CD4-positive, CD25-positive, alpha-beta regulatory T cell (primary cell): ENCODE measurements around the gene REG4. TPM values are rescaled to one million over a fixed set of nuclear protein-coding genes. Genes with fewer than 3 reads are reported as not detected.

Experiments used
- ATAC-seq, 2 donors: fragments of 150-1000 bp; cut with Tn5 transposase; one replicate each; pipeline ENCODE4 v1.10.0; 2021; ENCODE audit warnings: low read depth in 2 of 2, moderate number of reproducible peaks in 2 of 2, moderate library complexity in 1 of 2
- DNase-seq, 3 donors: peaks; one replicate each; pipeline versions ENCODE4 v3.0.0 to v3.0.0-alpha.2; 2012 to 2022; ENCODE audit warnings: mixed read lengths in 1 of 3
- H3K27ac ChIP-seq: one replicate; pipeline ENCODE4 v1.7.0; 2013; ENCODE audit warnings: mild to moderate bottlenecking, low read length; ENCODE audit not compliant: insufficient read depth, poor library complexity, severe bottlenecking
- H3K27me3 ChIP-seq: one replicate; pipeline ENCODE4 v1.7.0; 2013; ENCODE audit warnings: low read length; ENCODE audit not compliant: control insufficient read depth, insufficient read depth
- H3K36me3 ChIP-seq: one replicate; pipeline ENCODE4 v1.7.0; 2013; ENCODE audit warnings: mild to moderate bottlenecking, low read length, moderate library complexity; ENCODE audit not compliant: control insufficient read depth, insufficient read depth
- H3K4me1 ChIP-seq: 2 replicates; pipeline ENCODE4 v1.7.0; 2013; ENCODE audit warnings: mild to moderate bottlenecking, low read length; ENCODE audit not compliant: insufficient read depth, control insufficient read depth, poor library complexity, severe bottlenecking
- H3K4me3 ChIP-seq: one replicate; pipeline ENCODE4 v1.7.0; 2013; ENCODE audit warnings: low read depth, mild to moderate bottlenecking, low read length, moderate library complexity
- H3K9me3 ChIP-seq, 2 experiments: 1 replicate in 1 of 2; 2 replicates in 1 of 2; pipeline ENCODE4 v1.7.0; 2013; ENCODE audit warnings: low read length in 2 of 2, mild to moderate bottlenecking in 1 of 2, moderate library complexity in 1 of 2; ENCODE audit not compliant: control insufficient read depth in 2 of 2
- H3K27ac Mint-ChIP-seq, 3 donors: one replicate each; pipeline ENCODE4 v1.8.0; 2020 to 2022; ENCODE audit warnings: mild to moderate bottlenecking in 3 of 3, mixed read lengths in 3 of 3, moderate library complexity in 2 of 3
- H3K27me3 Mint-ChIP-seq: one replicate; pipeline ENCODE4 v1.8.0; 2022; ENCODE audit warnings: mild to moderate bottlenecking, mixed read lengths
- H3K36me3 Mint-ChIP-seq: one replicate; pipeline ENCODE4 v1.8.0; 2020; ENCODE audit warnings: mixed read lengths
- H3K4me1 Mint-ChIP-seq, 4 donors: one replicate each; pipeline ENCODE4 v1.8.0; 2020 to 2022; ENCODE audit warnings: mixed read lengths in 4 of 4, mild to moderate bottlenecking in 1 of 4
- H3K4me3 Mint-ChIP-seq, 4 donors: one replicate each; pipeline ENCODE4 v1.8.0; 2020 to 2022; ENCODE audit warnings: mild to moderate bottlenecking in 4 of 4, mixed read lengths in 4 of 4, moderate library complexity in 3 of 4
- H3K9me3 Mint-ChIP-seq, 7 donors: one replicate each; pipeline ENCODE4 v1.8.0; 2020 to 2022; ENCODE audit warnings: mixed read lengths in 7 of 7, mild to moderate bottlenecking in 3 of 7, moderate library complexity in 2 of 7
- polyA plus RNA-seq, 4 donors: library from polyadenylated mRNA; unstranded; fragments of 300-500 nt; fragmentation: Illumina TruSeq; gene quantifications; one replicate each; pipeline ENCODE4 v1.2.3, GENCODE V29; 2021
- total RNA-seq: library from RNA; stranded (reverse); gene quantifications from one replicate; pipeline ENCODE4 v1.2.3, GENCODE V29; 2022

REG4 gene
- total and polyA plus RNA-seq, 5 donors from 2014 or later: 0.41 to 1.5 TPM; not detected in 3

DNA sequence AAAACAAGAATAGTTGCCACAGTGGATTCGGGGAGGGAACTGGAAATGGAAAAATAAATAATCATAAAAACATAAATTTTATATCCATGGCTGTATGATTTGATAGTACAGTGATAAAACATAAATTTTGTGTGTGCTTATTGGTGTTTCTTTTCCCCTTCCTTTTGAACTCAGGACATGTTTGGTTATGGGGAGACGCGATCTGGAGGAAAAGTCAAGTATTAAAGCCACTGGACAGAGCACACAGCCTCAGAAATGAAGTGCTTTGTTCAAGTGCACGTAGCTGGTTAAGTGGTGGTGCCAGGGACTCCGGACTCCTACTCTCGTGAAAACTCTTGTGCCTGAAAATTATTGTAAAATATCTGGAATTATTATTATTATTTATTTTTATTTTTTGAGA is 32.9 kb downstream of the REG4 start:
- ATAC-seq: no peak
- Histone ChIP-seq H3K36me3 (no peaks in the 10 kb centered on the region), H3K27me3 (peaks cover 11% of the 10 kb centered on the region), H3K9me3 (no peaks in the 10 kb centered on the region), H3K27ac (no peak overlapping the region), H3K4me1 (no peaks in the 10 kb centered on the region), H3K4me3 (no peak overlapping the region)
- Mint-ChIP-seq H3K27me3 (peaks cover 13% of the 10 kb centered on the region), H3K36me3 (no peaks in the 10 kb centered on the region), H3K9me3 (peaks cover 0 to 4% (median 0%) of the 10 kb centered on the region in 7 donors), H3K4me1 (no peaks in the 10 kb centered on the region), H3K27ac (no peak overlapping the region), H3K4me3 (no peak overlapping the region)
- no peak for DNase-seq

DNA sequence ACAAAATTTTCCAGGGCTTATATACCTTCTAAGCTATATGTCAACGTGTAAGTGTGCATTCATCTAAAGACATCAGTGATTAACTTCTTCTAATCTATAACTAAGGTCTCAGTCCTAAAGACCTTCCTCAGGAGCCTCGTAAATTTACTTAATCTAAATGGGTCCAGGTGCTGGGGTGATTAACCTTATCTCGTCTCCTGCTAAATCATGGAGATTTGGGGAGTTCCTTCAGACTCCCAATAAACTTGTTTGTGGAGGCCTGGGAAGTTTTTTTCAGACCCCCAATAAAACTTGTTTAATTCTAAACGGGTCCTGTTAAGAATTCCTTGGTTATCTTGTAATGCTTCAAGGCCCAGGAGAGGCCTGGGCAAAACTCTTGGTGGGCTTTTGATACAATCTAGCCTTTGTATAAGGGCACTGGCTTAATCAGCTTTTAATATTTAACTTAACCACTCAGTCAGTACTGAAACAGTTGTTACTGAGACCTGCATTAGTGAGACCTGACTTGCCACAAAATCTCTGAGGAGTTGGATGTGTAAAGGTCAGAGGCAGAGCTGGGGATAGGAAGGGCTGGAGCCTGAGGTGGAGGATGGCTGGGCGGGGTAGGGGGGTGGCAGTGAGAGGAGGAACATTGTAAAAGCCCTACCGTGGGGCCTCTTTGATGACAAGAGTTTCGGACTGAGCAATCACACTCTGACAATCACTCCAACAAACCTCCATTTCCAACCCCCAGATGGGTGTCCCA is 36.3 kb downstream of the REG4 start:
- Histone ChIP-seq H3K9me3 (no peaks in the 10 kb centered on the region), H3K27ac (no peak overlapping the region), H3K36me3 (no peaks in the 10 kb centered on the region), H3K4me3 (no peak overlapping the region), H3K27me3 (peaks cover 24% of the 10 kb centered on the region), H3K4me1 (no peaks in the 10 kb centered on the region)
- Mint-ChIP-seq H3K27me3 (peaks cover 4% of the 10 kb centered on the region), H3K27ac (no peak overlapping the region), H3K4me3 (no peak overlapping the region), H3K4me1 (no peaks in the 10 kb centered on the region), H3K36me3 (no peaks in the 10 kb centered on the region), H3K9me3 (peaks cover 0 to 2% (median 0%) of the 10 kb centered on the region in 7 donors)
- ATAC-seq: no peak
- no peak for DNase-seq

- ATAC-seq: no peak
- Mint-ChIP-seq H3K9me3 (peaks cover 0 to 2% (median 0%) of the 10 kb centered on the region in 7 donors), H3K4me3 (no peak overlapping the region)
Observed at GRCh38 chr1:119773711-119774241, 37.5 kb downstream of the REG4 start.

DNA sequence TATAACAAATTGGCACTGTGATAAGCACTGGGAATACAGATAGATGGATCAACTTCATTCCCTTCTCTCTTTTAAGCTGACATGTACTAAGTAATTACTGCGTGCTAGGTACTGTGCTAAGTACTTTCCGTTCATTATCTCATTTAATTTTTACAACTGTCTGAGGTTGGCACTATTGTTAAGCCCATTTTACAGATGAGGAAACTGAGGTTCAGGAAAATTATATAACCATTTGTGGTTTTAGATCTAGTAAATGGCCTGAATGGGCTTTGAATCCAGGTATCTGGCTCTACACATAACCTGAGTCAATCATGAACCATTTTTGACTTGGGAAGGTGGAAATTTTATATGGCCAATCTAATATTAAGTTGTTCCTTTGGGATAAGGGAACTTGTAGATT is 39.0 kb downstream of the REG4 start:
- Histone ChIP-seq H3K27ac (no peak overlapping the region), H3K27me3 (peaks cover 27% of the 10 kb centered on the region), H3K4me1 (no peaks in the 10 kb centered on the region), H3K36me3 (no peaks in the 10 kb centered on the region), H3K9me3 (no peaks in the 10 kb centered on the region), H3K4me3 (no peak overlapping the region)
- H3K27me3 Mint-ChIP-seq: peaks cover 4% of the 10 kb centered on the region
- no peak overlapping the region for H3K27ac Mint-ChIP-seq
- H3K9me3 Mint-ChIP-seq: peaks cover 0 to 2% (median 0%) of the 10 kb centered on the region in 7 donors
- no peak overlapping the region for H3K4me3 Mint-ChIP-seq
- DNase-seq (no peak), ATAC-seq (no peak)
- H3K4me1 Mint-ChIP-seq: no peaks in the 10 kb centered on the region
- no peaks in the 10 kb centered on the region for H3K36me3 Mint-ChIP-seq

More at GRCh38 chr1:119773711-119774241, 37.5 kb downstream of the REG4 start:
- H3K9me3 ChIP-seq: no peaks in the 10 kb centered on the region
- Mint-ChIP-seq H3K4me1 (no peaks in the 10 kb centered on the region), H3K27me3 (peaks cover 4% of the 10 kb centered on the region), H3K27ac (no peak overlapping the region), H3K36me3 (no peaks in the 10 kb centered on the region)
- H3K27ac ChIP-seq: no peak overlapping the region
- no peaks in the 10 kb centered on the region for H3K36me3 ChIP-seq
- no peaks in the 10 kb centered on the region for H3K4me1 ChIP-seq
- H3K4me3 ChIP-seq: no peak overlapping the region
- H3K27me3 ChIP-seq: peaks cover 24% of the 10 kb centered on the region
- no peak for DNase-seq

DNA sequence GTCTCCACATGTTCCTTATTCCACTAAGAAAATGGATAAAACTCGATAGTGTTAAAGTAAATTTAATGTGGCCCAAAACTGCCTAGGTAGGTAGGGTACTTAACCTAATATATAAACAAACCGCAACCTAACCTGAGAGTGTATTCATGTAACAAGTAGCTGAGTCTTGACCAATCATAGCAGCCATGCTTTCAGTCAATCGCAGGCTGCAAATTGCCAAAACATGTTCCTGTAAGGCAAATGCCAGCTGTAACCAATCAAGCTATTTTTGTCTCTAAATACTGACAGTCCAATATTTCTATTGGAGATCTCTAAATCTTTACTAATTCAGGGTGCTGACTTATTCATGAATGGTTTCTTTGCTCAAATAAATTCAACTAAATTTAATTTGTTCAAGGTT is 39.5 kb downstream of the REG4 start:
- Mint-ChIP-seq H3K27ac (no peak overlapping the region), H3K9me3 (peaks cover 0 to 2% (median 0%) of the 10 kb centered on the region in 7 donors)

DNA sequence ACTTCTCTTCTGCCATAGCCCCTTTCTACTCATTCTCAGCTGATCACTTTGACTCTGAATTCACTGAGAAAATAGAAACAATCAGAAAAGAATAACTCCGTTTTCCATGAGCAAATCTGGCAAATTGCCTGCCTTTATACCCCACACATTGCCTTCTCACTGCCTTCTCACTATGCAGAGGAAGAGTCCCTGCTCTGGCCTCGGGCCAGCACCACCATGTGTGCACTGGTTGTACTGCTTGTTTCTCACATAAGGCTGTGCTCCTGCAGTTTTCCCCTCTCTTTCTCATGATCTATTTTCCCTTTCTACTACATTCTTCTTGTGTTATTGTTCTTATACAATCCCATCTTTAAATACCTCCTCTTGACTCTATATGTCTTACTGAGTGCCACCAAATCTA is 40.2 kb downstream of the REG4 start:
- no peaks in the 10 kb centered on the region for H3K4me1 ChIP-seq
- DNase-seq (no peak), ATAC-seq (no peak)
- Mint-ChIP-seq H3K4me1 (no peaks in the 10 kb centered on the region), H3K9me3 (peaks cover 0 to 2% (median 0%) of the 10 kb centered on the region in 7 donors), H3K36me3 (no peaks in the 10 kb centered on the region), H3K4me3 (no peak overlapping the region), H3K27me3 (peaks cover 6% of the 10 kb centered on the region), H3K27ac (no peak overlapping the region)
- H3K9me3 ChIP-seq: no peaks in the 10 kb centered on the region
- no peak overlapping the region for H3K4me3 ChIP-seq
- H3K27ac ChIP-seq: no peak overlapping the region
- no peaks in the 10 kb centered on the region for H3K36me3 ChIP-seq
- H3K27me3 ChIP-seq: peaks cover 29% of the 10 kb centered on the region

More for the DNA sequence above, 39.5 kb downstream of the REG4 start:
- Mint-ChIP-seq H3K4me1 (no peaks in the 10 kb centered on the region), H3K27me3 (peaks cover 8% of the 10 kb centered on the region), H3K36me3 (no peaks in the 10 kb centered on the region), H3K4me3 (no peak overlapping the region)
- Histone ChIP-seq H3K4me3 (no peak overlapping the region), H3K27ac (no peak overlapping the region), H3K36me3 (no peaks in the 10 kb centered on the region), H3K9me3 (no peaks in the 10 kb centered on the region), H3K4me1 (no peaks in the 10 kb centered on the region), H3K27me3 (peaks cover 29% of the 10 kb centered on the region)
- ATAC-seq: no peak
- no peak for DNase-seq

DNA sequence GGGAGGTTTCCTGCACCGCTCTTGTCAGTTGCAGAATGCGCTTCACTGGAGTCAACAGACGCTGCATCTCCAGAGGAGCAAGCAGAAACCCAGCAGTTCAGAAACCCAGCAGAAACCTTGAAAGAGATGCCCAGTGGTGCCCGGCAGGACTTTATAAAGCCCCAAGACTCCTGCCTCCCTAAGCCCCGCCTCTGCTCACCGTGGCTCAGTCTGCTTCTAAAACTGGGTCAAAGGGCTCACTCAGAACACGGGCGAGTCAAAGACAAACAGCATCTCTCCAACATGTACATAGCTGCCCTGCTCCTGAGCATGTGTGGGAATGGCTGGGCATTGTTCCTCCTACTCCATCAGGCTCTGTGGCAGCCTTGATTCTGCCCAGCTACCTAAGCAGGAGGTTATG is 42.5 kb downstream of the REG4 start, which contains the start of gene HMGCS2:
TSS of gene HMGCS2 (minus strand) at position 128 of the 400 bp plus-strand sequence. CDS start at position 67, 61 bp downstream.
- H3K4me3 ChIP-seq: no peak within 1 kb of the TSS
- no peaks in the 10 kb centered on the region for H3K9me3 ChIP-seq
- no peak within 1 kb of the TSS for H3K27ac Mint-ChIP-seq
- H3K4me1 Mint-ChIP-seq: no peaks in the 10 kb centered on the region
- H3K9me3 Mint-ChIP-seq: no peaks in the 10 kb centered on the region
- DNase-seq (no peak), ATAC-seq (no peak)
- no peak within 1 kb of the TSS for H3K27ac ChIP-seq
- H3K4me3 Mint-ChIP-seq: no peak within 1 kb of the TSS
- no peaks in the 10 kb centered on the region for H3K4me1 ChIP-seq
- peaks cover 23% of the 10 kb centered on the region for H3K27me3 ChIP-seq
- H3K27me3 Mint-ChIP-seq: peaks cover 24% of the 10 kb centered on the region
- no peaks in the 10 kb centered on the region for H3K36me3 Mint-ChIP-seq
- H3K36me3 ChIP-seq: no peaks in the 10 kb centered on the region

GRCh38 chr1:119767486-119767885 is 43.8 kb downstream of the REG4 start:
- DNase-seq (no peak), ATAC-seq (no peak)
- no peak overlapping the region for H3K27ac ChIP-seq
- H3K36me3 ChIP-seq: no peaks in the 10 kb centered on the region
- H3K4me3 ChIP-seq: no peak overlapping the region
- H3K9me3 ChIP-seq: no peaks in the 10 kb centered on the region
- H3K4me1 ChIP-seq: no peaks in the 10 kb centered on the region
- Mint-ChIP-seq H3K36me3 (no peaks in the 10 kb centered on the region), H3K9me3 (no peaks in the 10 kb centered on the region), H3K4me3 (no peak overlapping the region), H3K27me3 (peaks cover 32% of the 10 kb centered on the region), H3K27ac (no peak overlapping the region), H3K4me1 (no peaks in the 10 kb centered on the region)
- peaks cover 19% of the 10 kb centered on the region for H3K27me3 ChIP-seq
